Neural progenitor cell (in vitro differentiated cells): Measurements from ENCODE around the gene PAXX. TPM values are rescaled to one million over a fixed set of nuclear protein-coding genes. Genes with fewer than 3 reads are reported as not detected.

Experiments
- DNase-seq: peaks from one replicate; pipeline ENCODE4 v3.0.0-alpha.2; 2016; ENCODE audit warnings: low spot score
- H2AFZ ChIP-seq: fragments of 200-600 bp; sonication (generic); replicated peaks from 2 replicates; pipeline ENCODE4 v1.6.1; 2016; ENCODE audit warnings: antibody characterized with exemption
- H3F3A ChIP-seq: fragments of 200-600 bp; sonication (generic); 2 replicates; pipeline ENCODE4 v1.6.1; 2016; ENCODE audit warnings: antibody characterized with exemption, low read depth
- H3K27ac ChIP-seq: fragments of 200-600 bp; sonication (generic); 2 replicates; pipeline ENCODE4 v1.5.1; 2016; ENCODE audit warnings: mild to moderate bottlenecking
- H3K27me3 ChIP-seq: fragments of 200-600 bp; sonication (generic); 2 replicates; pipeline ENCODE4 v1.6.1; 2016; ENCODE audit warnings: mild to moderate bottlenecking, moderate library complexity
- H3K36me3 ChIP-seq: fragments of 200-600 bp; sonication (generic); 2 replicates; pipeline ENCODE4 v1.5.1; 2016
- H3K4me1 ChIP-seq: fragments of 200-600 bp; sonication (generic); 2 replicates; pipeline ENCODE4 v1.6.1; 2016; ENCODE audit warnings: mixed run types
- H3K4me2 ChIP-seq: fragments of 200-600 bp; sonication (generic); 2 replicates; pipeline ENCODE4 v1.6.1; 2016
- H3K4me3 ChIP-seq: fragments of 200-600 bp; sonication (generic); 2 replicates; pipeline ENCODE4 v1.5.1; 2016
- H3K79me2 ChIP-seq: fragments of 200-600 bp; sonication (generic); 2 replicates; pipeline ENCODE4 v1.6.1; 2016; ENCODE audit warnings: low read depth
- H3K9ac ChIP-seq: fragments of 200-600 bp; sonication (generic); 2 replicates; pipeline ENCODE4 v1.6.1; 2016
- H3K9me3 ChIP-seq: fragments of 200-600 bp; sonication (generic); 2 replicates; pipeline ENCODE4 v1.5.1; 2016; ENCODE audit warnings: low read depth
- H4K20me1 ChIP-seq: fragments of 200-600 bp; sonication (generic); 2 replicates; pipeline ENCODE4 v1.6.1; 2016; ENCODE audit warnings: low read depth
- H3K27ac Mint-ChIP-seq: 3 replicates; pipeline ENCODE4 v1.8.0; 2021; ENCODE audit warnings: mixed read lengths
- H3K27me3 Mint-ChIP-seq: 2 replicates; pipeline ENCODE4 v1.8.0; 2022; ENCODE audit warnings: low read depth, mild to moderate bottlenecking, inconsistent platforms, moderate library complexity, mixed read lengths; ENCODE audit not compliant: insufficient read depth
- H3K36me3 Mint-ChIP-seq: 3 replicates; pipeline ENCODE4 v1.8.0; 2021; ENCODE audit warnings: mixed read lengths
- H3K4me1 Mint-ChIP-seq: 3 replicates; pipeline ENCODE4 v1.8.0; 2021; ENCODE audit warnings: mixed read lengths
- H3K4me3 Mint-ChIP-seq: 3 replicates; pipeline ENCODE4 v1.8.0; 2021; ENCODE audit warnings: mild to moderate bottlenecking, moderate library complexity, mixed read lengths
- H3K9me3 Mint-ChIP-seq: 3 replicates; pipeline ENCODE4 v1.8.0; 2020; ENCODE audit warnings: mixed read lengths
- EZH2 ChIP-seq: fragments of 200-600 bp; sonication (generic); IDR thresholded peaks from 2 replicates; pipeline ENCODE4 v1.6.1; 2017; ENCODE audit warnings: antibody characterized with exemption, mild to moderate bottlenecking, moderate library complexity
- EZH2phosphoT487 ChIP-seq: fragments of 200-600 bp; sonication (generic); IDR thresholded peaks from 2 replicates; pipeline ENCODE4 v1.6.1; 2017; ENCODE audit warnings: antibody characterized with exemption
- total RNA-seq: library from RNA; depleted of rRNA; stranded (reverse); fragments of >200 nt; gene quantifications from 2 replicates; pipeline ENCODE4 v1.2.3, GENCODE V29; 2015; ENCODE audit warnings: low replicate concordance
- TF ChIP-seq, protein P1 (sequence below): fragments of 200-600 bp; sonication (generic); IDR thresholded peaks from 2 replicates; pipeline ENCODE4 v1.5.1; 2017; ENCODE audit warnings: antibody characterized with exemption, mild to moderate bottlenecking

PAXX gene
- total RNA-seq, 1 donor from 2014 or later: 31.5 TPM

DNA sequence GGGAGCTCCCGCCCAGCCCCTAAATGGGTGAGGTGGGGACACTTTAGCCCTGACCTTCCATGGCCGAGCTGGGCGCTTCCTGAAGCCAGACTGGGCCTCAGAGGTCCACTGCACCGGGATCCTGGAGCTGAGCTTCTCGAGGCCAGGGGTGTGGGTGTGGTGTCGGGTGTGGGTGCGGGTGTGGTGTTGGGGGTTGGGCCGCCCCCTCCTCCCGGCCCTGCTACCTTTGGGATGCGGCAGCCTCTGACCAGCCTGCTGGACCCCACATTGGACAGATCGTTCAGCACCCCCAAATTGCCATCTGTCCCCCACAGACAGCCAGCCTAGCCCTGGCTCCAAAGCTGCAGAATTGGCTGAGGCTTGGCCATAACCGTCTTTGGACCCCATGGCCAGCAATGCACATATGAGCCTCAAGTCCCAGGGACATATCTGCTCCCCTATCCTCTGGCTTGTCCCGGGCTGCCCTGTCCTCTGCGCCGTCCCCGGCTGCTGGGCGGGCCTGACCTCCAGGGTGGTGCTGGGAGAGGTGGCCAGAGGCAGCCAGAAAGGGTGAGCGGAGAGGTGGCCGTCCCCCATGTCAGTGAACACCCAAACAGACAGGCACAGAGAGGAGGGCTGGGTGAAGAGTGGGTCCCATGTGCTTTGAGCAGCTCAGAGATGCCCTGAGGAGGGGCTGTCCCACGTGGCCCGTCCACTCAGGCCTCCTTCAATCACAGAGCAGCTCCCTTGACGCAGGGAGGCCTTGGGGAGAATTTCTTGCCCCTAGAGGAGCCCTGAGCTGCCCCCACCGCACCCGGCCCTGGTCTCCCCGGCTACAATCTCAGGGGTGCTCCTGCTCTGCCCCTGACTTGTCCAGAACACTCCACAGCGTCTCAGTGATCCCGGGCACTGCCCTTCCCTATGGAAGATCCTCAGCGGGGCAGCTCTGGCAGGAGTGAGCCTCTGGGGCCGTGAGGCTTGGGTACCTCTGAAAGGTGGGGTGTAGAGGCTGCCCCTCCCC is 18.3 kb upstream of the PAXX start:
- H3F3A ChIP-seq: peaks cover 2% of the 10 kb centered on the region
- no peak overlapping the region for H3K4me3 Mint-ChIP-seq
- no peak overlapping the region for H3K4me3 ChIP-seq

DNA sequence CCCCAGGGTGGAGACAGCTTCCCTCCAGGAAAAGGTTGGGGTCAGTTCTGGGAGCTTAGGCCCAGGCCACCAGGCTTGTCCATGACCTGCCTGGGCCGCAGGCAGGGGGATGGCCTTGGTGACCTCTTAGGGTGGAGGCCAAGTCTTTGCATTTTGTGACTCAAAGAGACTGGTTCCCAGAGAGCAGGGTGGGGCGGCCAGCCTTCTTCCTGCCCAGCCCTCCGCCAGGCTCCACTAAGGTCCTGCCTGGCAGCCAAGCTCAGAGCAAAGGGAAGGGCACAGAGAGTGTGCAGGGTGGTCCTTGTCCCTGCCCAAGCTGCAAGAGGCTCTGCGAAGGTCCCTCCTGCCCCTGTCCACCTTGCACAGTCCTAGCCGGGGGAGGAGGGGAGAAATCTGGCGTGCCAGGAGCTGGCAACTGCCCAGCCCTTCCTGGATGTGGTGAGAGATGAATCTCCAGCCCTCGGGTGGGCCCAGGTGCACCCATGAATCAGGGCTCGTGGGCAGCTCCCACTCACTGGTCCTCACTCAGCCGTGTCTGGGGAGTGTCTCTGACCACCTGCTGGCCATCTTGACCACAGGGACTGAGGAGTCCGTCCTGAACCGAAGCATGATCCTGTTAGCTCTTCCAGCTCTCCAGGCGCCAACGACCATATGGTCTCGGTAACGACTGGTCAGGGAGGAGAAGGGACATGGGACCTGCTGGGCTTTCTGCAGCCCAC is 17.2 kb upstream of the PAXX start:
- H3K4me1 ChIP-seq: peaks cover 7% of the 10 kb centered on the region
- Mint-ChIP-seq H3K36me3 (no peaks in the 10 kb centered on the region), H3K9me3 (no peaks in the 10 kb centered on the region), H3K27me3 (peaks cover 7% of the 10 kb centered on the region), H3K27ac (no peak overlapping the region), H3K4me1 (peaks cover 2% of the 10 kb centered on the region), H3K4me3 (peak overlapping the region; percentile 38)
- no peaks in the 10 kb centered on the region for H4K20me1 ChIP-seq
- H3K9ac ChIP-seq: no peak overlapping the region
- no peak overlapping the region for H2AFZ ChIP-seq
- H3K27ac ChIP-seq: no peak overlapping the region
- H3K36me3 ChIP-seq: no peaks in the 10 kb centered on the region
- H3K9me3 ChIP-seq: no peaks in the 10 kb centered on the region
- H3K27me3 ChIP-seq: peaks cover 17% of the 10 kb centered on the region
- no peak for TF ChIP-seq EZH2phosphoT487
- TF ChIP-seq EZH2: no peak
- TF ChIP-seq, protein P1, sequence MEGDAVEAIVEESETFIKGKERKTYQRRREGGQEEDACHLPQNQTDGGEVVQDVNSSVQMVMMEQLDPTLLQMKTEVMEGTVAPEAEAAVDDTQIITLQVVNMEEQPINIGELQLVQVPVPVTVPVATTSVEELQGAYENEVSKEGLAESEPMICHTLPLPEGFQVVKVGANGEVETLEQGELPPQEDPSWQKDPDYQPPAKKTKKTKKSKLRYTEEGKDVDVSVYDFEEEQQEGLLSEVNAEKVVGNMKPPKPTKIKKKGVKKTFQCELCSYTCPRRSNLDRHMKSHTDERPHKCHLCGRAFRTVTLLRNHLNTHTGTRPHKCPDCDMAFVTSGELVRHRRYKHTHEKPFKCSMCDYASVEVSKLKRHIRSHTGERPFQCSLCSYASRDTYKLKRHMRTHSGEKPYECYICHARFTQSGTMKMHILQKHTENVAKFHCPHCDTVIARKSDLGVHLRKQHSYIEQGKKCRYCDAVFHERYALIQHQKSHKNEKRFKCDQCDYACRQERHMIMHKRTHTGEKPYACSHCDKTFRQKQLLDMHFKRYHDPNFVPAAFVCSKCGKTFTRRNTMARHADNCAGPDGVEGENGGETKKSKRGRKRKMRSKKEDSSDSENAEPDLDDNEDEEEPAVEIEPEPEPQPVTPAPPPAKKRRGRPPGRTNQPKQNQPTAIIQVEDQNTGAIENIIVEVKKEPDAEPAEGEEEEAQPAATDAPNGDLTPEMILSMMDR: no peak
- peaks cover 11% of the 10 kb centered on the region for H3F3A ChIP-seq
- no peak overlapping the region for H3K4me2 ChIP-seq
- no peaks in the 10 kb centered on the region for H3K79me2 ChIP-seq
- H3K4me3 ChIP-seq: no peak overlapping the region
- DNase-seq: no peak

More for the DNA sequence above, 18.3 kb upstream of the PAXX start:
- DNase-seq: no peak
- no peak overlapping the region for H3K27ac ChIP-seq
- H3K9ac ChIP-seq: no peak overlapping the region
- H3K27me3 Mint-ChIP-seq: peaks cover 5% of the 10 kb centered on the region
- no peaks in the 10 kb centered on the region for H3K36me3 ChIP-seq
- no peak overlapping the region for H2AFZ ChIP-seq
- H3K4me2 ChIP-seq: no peak overlapping the region
- H3K27me3 ChIP-seq: peaks cover 17% of the 10 kb centered on the region
- H3K9me3 ChIP-seq: no peaks in the 10 kb centered on the region
- no peaks in the 10 kb centered on the region for H3K36me3 Mint-ChIP-seq
- peaks cover 7% of the 10 kb centered on the region for H3K4me1 ChIP-seq
- no peaks in the 10 kb centered on the region for H3K9me3 Mint-ChIP-seq
- no peak overlapping the region for H3K27ac Mint-ChIP-seq
- no peaks in the 10 kb centered on the region for H4K20me1 ChIP-seq
- H3K4me1 Mint-ChIP-seq: peaks cover 2% of the 10 kb centered on the region
- TF ChIP-seq, protein P1: no peak
- TF ChIP-seq EZH2: no peak
- no peak for TF ChIP-seq EZH2phosphoT487
- no peaks in the 10 kb centered on the region for H3K79me2 ChIP-seq

DNA sequence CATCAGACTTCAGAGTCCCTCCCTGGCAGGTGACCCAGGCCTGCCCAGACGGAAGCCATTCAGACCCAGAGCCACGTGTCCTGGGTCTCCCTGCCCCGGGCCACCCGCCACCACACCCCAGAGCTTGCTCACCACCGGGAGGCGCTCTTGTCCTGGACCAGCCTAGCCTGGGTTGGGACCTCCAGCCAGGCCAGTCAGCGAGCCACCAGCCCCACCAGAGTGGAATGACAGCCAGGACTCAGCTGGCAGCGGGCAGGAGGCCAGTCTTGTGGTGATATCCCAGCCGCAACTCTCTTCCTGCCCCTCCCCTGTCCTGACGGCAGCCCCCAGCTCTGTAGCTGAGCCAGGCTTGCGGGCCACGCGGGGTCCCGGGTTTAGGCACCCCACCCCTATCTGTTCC is 16.6 kb upstream of the PAXX start:
- H3K27ac Mint-ChIP-seq: no peak overlapping the region
- peaks cover 5% of the 10 kb centered on the region for H3K4me1 Mint-ChIP-seq
- H3K27me3 Mint-ChIP-seq: peaks cover 7% of the 10 kb centered on the region
- no peaks in the 10 kb centered on the region for H4K20me1 ChIP-seq
- peaks cover 7% of the 10 kb centered on the region for H3K4me1 ChIP-seq
- no peak overlapping the region for H3K27ac ChIP-seq
- H3K9ac ChIP-seq: no peak overlapping the region
- TF ChIP-seq EZH2 (no peak), EZH2phosphoT487 (no peak)
- TF ChIP-seq, protein P1: peak; percentile 40
- no peaks in the 10 kb centered on the region for H3K36me3 Mint-ChIP-seq
- H3K4me3 Mint-ChIP-seq: peak overlapping the region; percentile 38
- no peak overlapping the region for H3K4me2 ChIP-seq
- H2AFZ ChIP-seq: no peak overlapping the region
- no peaks in the 10 kb centered on the region for H3K9me3 ChIP-seq
- no peaks in the 10 kb centered on the region for H3K36me3 ChIP-seq
- H3K27me3 ChIP-seq: peaks cover 17% of the 10 kb centered on the region
- no peaks in the 10 kb centered on the region for H3K79me2 ChIP-seq
- DNase-seq: peak; percentile 37
- no peak overlapping the region for H3K4me3 ChIP-seq
- peaks cover 11% of the 10 kb centered on the region for H3F3A ChIP-seq
- H3K9me3 Mint-ChIP-seq: no peaks in the 10 kb centered on the region
